PC-9 (cell line): ENCODE results near the gene C5orf15. TPM values are rescaled to one million over a fixed set of nuclear protein-coding genes. Genes with fewer than 3 reads are reported as not detected.

Experiments used
- BruUV-seq: library from RNA; stranded (reverse); fragments of 400-500 nt; replicated peaks from 2 replicates; lab custom pipeline; 2021; lab: Mats Ljungman, UMichigan
- CTCF ChIA-PET: fragments of 300-600 bp; sonication (Branson Sonifier 250); formaldehyde crosslinking; loops from one replicate; lab custom pipeline; 2022; ENCODE audit warnings: antibody characterized with exemption; lab: Charles Lee
- POLR2A ChIA-PET: fragments of 300-600 bp; sonication (Branson Sonifier 250); formaldehyde crosslinking; loops from one replicate; lab custom pipeline; 2022; ENCODE audit warnings: antibody characterized with exemption; ENCODE audit not compliant: unreplicated experiment; lab: Charles Lee
- DNase-seq, 2 experiments: peaks; one replicate each; pipeline versions ENCODE4 v3.0.0 to v3.0.0-alpha.2; 2015 to 2022; ENCODE audit warnings: mixed read lengths in 1 of 2
- H2AFZ ChIP-seq: fragments of 200-600 bp; sonication (generic); 2 replicates; pipeline ENCODE4 v1.8.1; 2017; ENCODE audit warnings: antibody characterized with exemption
- H3F3A ChIP-seq: fragments of 200-600 bp; sonication (generic); 2 replicates; pipeline ENCODE4 v1.8.1; 2017; ENCODE audit warnings: antibody characterized with exemption, mild to moderate bottlenecking, low read depth; ENCODE audit not compliant: insufficient read depth
- H3K27ac ChIP-seq: fragments of 200-600 bp; sonication (generic); 2 replicates; pipeline ENCODE4 v1.6.1; 2016; ENCODE audit warnings: mixed run types
- H3K27me3 ChIP-seq: fragments of 200-600 bp; sonication (generic); 2 replicates; pipeline ENCODE4 v1.6.1; 2016; ENCODE audit warnings: low read depth, mixed run types; ENCODE audit not compliant: insufficient read depth
- H3K36me3 ChIP-seq: fragments of 200-600 bp; sonication (generic); 2 replicates; pipeline ENCODE4 v1.6.1; 2016; ENCODE audit warnings: low read depth, mixed run types
- H3K4me1 ChIP-seq: fragments of 200-600 bp; sonication (generic); replicated peaks from 2 replicates; pipeline ENCODE4 v1.6.1; 2016; ENCODE audit warnings: mixed run types; ENCODE audit not compliant: insufficient read depth
- H3K4me2 ChIP-seq: fragments of 200-600 bp; sonication (generic); 2 replicates; pipeline ENCODE4 v1.6.1; 2017; ENCODE audit warnings: mixed run types
- H3K4me3 ChIP-seq: fragments of 200-600 bp; sonication (generic); 2 replicates; pipeline ENCODE4 v1.6.1; 2016; ENCODE audit warnings: mixed run types
- H3K79me2 ChIP-seq: fragments of 200-600 bp; sonication (generic); 2 replicates; pipeline ENCODE4 v1.6.1; 2017; ENCODE audit warnings: low read depth, mixed run types
- H3K9me2 ChIP-seq: fragments of 200-600 bp; sonication (generic); 2 replicates; pipeline ENCODE4 v1.8.1; 2017; ENCODE audit warnings: mild to moderate bottlenecking; ENCODE audit not compliant: insufficient read depth
- H3K9me3 ChIP-seq: fragments of 200-600 bp; sonication (generic); 2 replicates; pipeline ENCODE4 v1.8.1; 2016; ENCODE audit warnings: low read depth; ENCODE audit not compliant: insufficient read depth
- H4K20me1 ChIP-seq: fragments of 200-600 bp; sonication (generic); 2 replicates; pipeline ENCODE4 v1.8.1; 2017; ENCODE audit not compliant: insufficient read depth
- EZH2 ChIP-seq: fragments of 200-600 bp; sonication (generic); IDR thresholded peaks from 2 replicates; pipeline ENCODE4 v1.8.0; 2017; ENCODE audit warnings: antibody characterized with exemption, low read depth
- intact Hi-C: fragments of 100-400 bp; cut with micrococcal nuclease; formaldehyde crosslinking; loops from one replicate; pipeline ENCODE4 v1.10.0; 2022; ENCODE audit not compliant: unreplicated experiment
- total RNA-seq: library from RNA; stranded (reverse); gene quantifications from 2 replicates; pipeline ENCODE4 v1.2.3, GENCODE V29; 2021
- TF ChIP-seq, protein P1 (sequence below): fragments of 200-600 bp; sonication (generic); conservative IDR thresholded peaks from 2 replicates; pipeline ENCODE4 v1.6.1; 2017; ENCODE audit warnings: mixed run types, antibody characterized with exemption, mild to moderate bottlenecking, moderate library complexity

C5orf15 gene
- total RNA-seq, 1 experiment from 2014 or later, result 45.0 TPM

DNA sequence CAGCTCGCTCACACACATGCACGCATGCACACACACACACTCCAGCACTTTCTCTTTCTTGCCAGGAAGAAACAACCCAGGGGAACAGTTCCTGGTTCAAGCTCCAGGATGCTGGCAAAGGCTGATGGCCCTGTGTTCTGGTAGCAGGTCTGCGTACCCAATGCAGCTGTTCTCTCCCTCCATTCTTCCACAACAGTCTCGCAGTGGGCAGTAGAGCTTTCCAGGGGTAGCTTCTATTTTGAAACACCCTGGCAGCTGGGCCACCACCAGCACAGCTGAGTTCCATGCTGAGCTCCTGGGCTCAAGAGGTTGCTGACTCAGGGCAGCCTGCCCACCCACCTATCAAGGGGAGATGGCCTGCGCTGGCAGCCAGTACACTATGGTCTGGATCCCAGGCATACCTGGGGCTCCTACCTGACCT, 31.7 kb upstream of the C5orf15 start:
- H3K27ac ChIP-seq, result peak overlapping the region; percentile 18; the same call in 1 of the 2 replicates
- TF ChIP-seq, protein P1, sequence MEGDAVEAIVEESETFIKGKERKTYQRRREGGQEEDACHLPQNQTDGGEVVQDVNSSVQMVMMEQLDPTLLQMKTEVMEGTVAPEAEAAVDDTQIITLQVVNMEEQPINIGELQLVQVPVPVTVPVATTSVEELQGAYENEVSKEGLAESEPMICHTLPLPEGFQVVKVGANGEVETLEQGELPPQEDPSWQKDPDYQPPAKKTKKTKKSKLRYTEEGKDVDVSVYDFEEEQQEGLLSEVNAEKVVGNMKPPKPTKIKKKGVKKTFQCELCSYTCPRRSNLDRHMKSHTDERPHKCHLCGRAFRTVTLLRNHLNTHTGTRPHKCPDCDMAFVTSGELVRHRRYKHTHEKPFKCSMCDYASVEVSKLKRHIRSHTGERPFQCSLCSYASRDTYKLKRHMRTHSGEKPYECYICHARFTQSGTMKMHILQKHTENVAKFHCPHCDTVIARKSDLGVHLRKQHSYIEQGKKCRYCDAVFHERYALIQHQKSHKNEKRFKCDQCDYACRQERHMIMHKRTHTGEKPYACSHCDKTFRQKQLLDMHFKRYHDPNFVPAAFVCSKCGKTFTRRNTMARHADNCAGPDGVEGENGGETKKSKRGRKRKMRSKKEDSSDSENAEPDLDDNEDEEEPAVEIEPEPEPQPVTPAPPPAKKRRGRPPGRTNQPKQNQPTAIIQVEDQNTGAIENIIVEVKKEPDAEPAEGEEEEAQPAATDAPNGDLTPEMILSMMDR, result no peak
- TF ChIP-seq EZH2, result no peak
- DNase-seq, result no peak
- no peaks in the 10 kb centered on the region for H3K9me2 ChIP-seq
- H4K20me1 ChIP-seq, result peaks cover 85% of the 10 kb centered on the region
- H2AFZ ChIP-seq, result no peak overlapping the region
- H3F3A ChIP-seq, result peaks cover 47% of the 10 kb centered on the region; the same call in 1 of the 2 replicates
- BruUV-seq, result no TSS peak
- no peaks in the 10 kb centered on the region for H3K9me3 ChIP-seq
- H3K36me3 ChIP-seq, result peaks cover 10% of the 10 kb centered on the region
- H3K79me2 ChIP-seq, result peaks cover 98% of the 10 kb centered on the region
- CTCF ChIA-PET, result interaction anchor here (0.6 kb wide), 1 partner anchor 20 kb away, joined by 6 read pairs; no protein-coding TSS in a partner anchor
- H3K4me2 ChIP-seq, result peak overlapping the region; percentile 94
- H3K4me1 ChIP-seq, result peaks cover 62% of the 10 kb centered on the region
- POLR2A ChIA-PET, result interaction anchor here (0.6 kb wide), 1 partner anchor 226 kb away, joined by 6 read pairs; the partner anchor contains the start of gene PPP2CA
- no peaks in the 10 kb centered on the region for H3K27me3 ChIP-seq
- H3K4me3 ChIP-seq, result no peak overlapping the region
- intact Hi-C loops, result no loop called here

- Histone ChIP-seq H3K79me2 (peaks cover 100% of the 10 kb centered on the region), H2AFZ (no peak overlapping the region), H4K20me1 (peaks cover 98% of the 10 kb centered on the region), H3F3A (peaks cover 56% of the 10 kb centered on the region; the same call in 1 of the 2 replicates), H3K9me2 (no peaks in the 10 kb centered on the region), H3K4me2 (no peak overlapping the region), H3K4me3 (no peak overlapping the region), H3K4me1 (peaks cover 75% of the 10 kb centered on the region), H3K9me3 (no peaks in the 10 kb centered on the region), H3K27ac (no peak overlapping the region), H3K36me3 (peaks cover 10% of the 10 kb centered on the region), H3K27me3 (no peaks in the 10 kb centered on the region)
- CTCF ChIA-PET, result no interaction called here
- no peak for DNase-seq
- TF ChIP-seq, protein P1, result no peak
- TF ChIP-seq EZH2, result no peak
- intact Hi-C loops, result no loop called here
- POLR2A ChIA-PET, result no interaction called here
- no TSS peak for BruUV-seq
Observed at GRCh38 chr5:133998807-133999206, 30.4 kb upstream of the C5orf15 start.

DNA sequence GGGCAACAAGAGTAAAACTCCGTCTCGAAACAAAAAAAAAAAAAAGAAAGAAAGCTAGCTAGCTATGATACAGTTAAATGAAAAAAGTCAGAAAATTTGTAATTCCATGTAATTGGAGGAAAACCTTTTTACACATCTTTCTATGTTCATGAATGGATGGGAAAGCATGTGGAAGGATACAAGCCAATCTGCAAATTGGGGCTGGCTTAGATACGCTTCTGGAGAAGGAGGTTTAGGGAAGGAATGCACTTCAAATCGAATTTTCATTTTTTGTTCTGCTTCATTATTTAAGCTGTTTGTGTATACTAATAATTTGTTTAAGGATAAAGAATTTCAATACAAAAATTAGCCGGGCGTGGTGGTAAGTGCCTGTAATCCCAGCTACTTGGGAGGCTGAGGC, 29.6 kb upstream of the C5orf15 start:
- no TSS peak for BruUV-seq

More for the DNA sequence above, 29.6 kb upstream of the C5orf15 start:
- H3K79me2 ChIP-seq, result peaks cover 100% of the 10 kb centered on the region
- ChIA-PET POLR2A (no interaction called here), CTCF (no interaction called here)
- no peak for TF ChIP-seq EZH2
- TF ChIP-seq, protein P1, result no peak
- H3K4me3 ChIP-seq, result no peak overlapping the region
- DNase-seq, result no peak
- no peak overlapping the region for H3K27ac ChIP-seq
- peaks cover 10% of the 10 kb centered on the region for H3K36me3 ChIP-seq
- H4K20me1 ChIP-seq, result peaks cover 98% of the 10 kb centered on the region
- peaks cover 64% of the 10 kb centered on the region for H3F3A ChIP-seq
- H3K9me3 ChIP-seq, result no peaks in the 10 kb centered on the region
- intact Hi-C loops, result no loop called here
- no peaks in the 10 kb centered on the region for H3K27me3 ChIP-seq
- no peaks in the 10 kb centered on the region for H3K9me2 ChIP-seq
- H3K4me1 ChIP-seq, result peaks cover 83% of the 10 kb centered on the region
- H2AFZ ChIP-seq, result no peak overlapping the region
- H3K4me2 ChIP-seq, result no peak overlapping the region
